Endothelial cell of umbilical vein (primary cell): ENCODE measurements around the gene FREM1. TPM values are rescaled to one million over a fixed set of nuclear protein-coding genes. Genes with fewer than 3 reads are reported as not detected.

Source experiments
- BruUV-seq: library from RNA; stranded (reverse); fragments of 400-500 nt; replicated peaks from 2 replicates; lab custom pipeline; 2021; lab: Mats Ljungman, UMichigan
- CTCF ChIA-PET: fragments of 300-600, 350-600 bp; sonication (Branson Sonifier 250); formaldehyde crosslinking; loops from one replicate; lab custom pipeline; 2021; ENCODE audit warnings: antibody characterized with exemption, inconsistent platforms; lab: Charles Lee
- POLR2A ChIA-PET: fragments of 300-600, 350-600 bp; sonication (Branson Sonifier 250); formaldehyde crosslinking; loops from one replicate; lab custom pipeline; 2021; ENCODE audit warnings: antibody characterized with exemption, inconsistent platforms; lab: Charles Lee
- DNase-seq: peaks from one replicate; pipeline ENCODE4 v3.0.0-alpha.2; 2011; ENCODE audit warnings: low read depth, low spot score
- FAIRE-seq: peaks from 2 replicates; lab custom pipeline; 2011; peaks lifted over from hg19 to GRCh38; lab: Jason Lieb, UNC
- H2AFZ ChIP-seq: 2 replicates; pipeline ENCODE4 v1.6.0; 2012; ENCODE audit warnings: low read depth, low read length, control low read depth, inconsistent platforms
- H3K27ac ChIP-seq: 2 replicates; pipeline ENCODE4 v1.5.1; 2011; ENCODE audit warnings: low read depth, mild to moderate bottlenecking, control low read depth, low read length, moderate library complexity; ENCODE audit not compliant: insufficient read depth
- H3K27me3 ChIP-seq, 2 experiments: 2 replicates each; pipeline versions ENCODE4 v1.6.0 to v1.6.1; 2011; ENCODE audit warnings: low read length in 2 of 2, mixed read lengths in 1 of 2; ENCODE audit not compliant: control insufficient read depth in 2 of 2, insufficient read depth in 2 of 2
- H3K36me3 ChIP-seq, 2 experiments: 2 replicates in 1 of 2; 3 replicates in 1 of 2; pipeline ENCODE4 v1.5.1; 2011; ENCODE audit warnings: low read length in 2 of 2, mild to moderate bottlenecking in 1 of 2, moderate library complexity in 1 of 2; ENCODE audit not compliant: control insufficient read depth in 2 of 2, insufficient read depth in 2 of 2; ENCODE audit errors: extremely low read depth in 1 of 2
- H3K4me1 ChIP-seq: 3 replicates; pipeline ENCODE4 v1.5.1; 2011; ENCODE audit warnings: mild to moderate bottlenecking, low read length; ENCODE audit not compliant: control insufficient read depth, insufficient read depth; ENCODE audit errors: extremely low read depth
- H3K4me2 ChIP-seq: 2 replicates; pipeline ENCODE4 v1.6.1; 2011; ENCODE audit warnings: low read length, control low read depth, mixed read lengths; ENCODE audit not compliant: insufficient read depth
- H3K4me3 ChIP-seq, 3 experiments: fragments of 200-600 bp in 1 of 3; sonication (generic), shearing (Covaris generic) in 1 of 3; replicated peaks in 1 of 3; 2 replicates each; pipeline ENCODE4 v1.5.1; 2011 to 2016; ENCODE audit warnings: control low read depth in 3 of 3, low read length in 3 of 3, mild to moderate bottlenecking in 2 of 3, inconsistent platforms in 1 of 3, low read depth in 1 of 3, moderate library complexity in 1 of 3; ENCODE audit not compliant: insufficient read depth in 1 of 3
- H3K79me2 ChIP-seq: 2 replicates; pipeline ENCODE4 v1.6.0; 2012; ENCODE audit warnings: low read length, inconsistent platforms; ENCODE audit not compliant: control insufficient read depth, insufficient read depth
- H3K9ac ChIP-seq: replicated peaks from 2 replicates; pipeline ENCODE3; 2011; ENCODE audit warnings: low read length, control low read depth; ENCODE audit not compliant: insufficient read depth; ENCODE audit errors: extremely low read depth
- H3K9me1 ChIP-seq: replicated peaks from 3 replicates; pipeline ENCODE4 v1.6.0; 2011; ENCODE audit warnings: mild to moderate bottlenecking, low read length; ENCODE audit not compliant: control insufficient read depth, insufficient read depth; ENCODE audit errors: extremely low read depth
- H3K9me3 ChIP-seq: replicated peaks from 2 replicates; pipeline ENCODE4 v1.5.1; 2012; ENCODE audit warnings: low read length, inconsistent platforms; ENCODE audit not compliant: control insufficient read depth, insufficient read depth
- H4K20me1 ChIP-seq: replicated peaks from 2 replicates; pipeline ENCODE3; 2011; ENCODE audit warnings: mild to moderate bottlenecking, low read length; ENCODE audit not compliant: control insufficient read depth, insufficient read depth; ENCODE audit errors: extremely low read depth
- EZH2 ChIP-seq: IDR thresholded peaks from 2 replicates; pipeline ENCODE4 v1.6.1; 2012; ENCODE audit warnings: borderline replicate concordance, low read depth, mild to moderate bottlenecking, moderate library complexity, low read length, inconsistent platforms; ENCODE audit not compliant: severe bottlenecking
- FOS ChIP-seq: IDR thresholded peaks from 2 replicates; pipeline ENCODE4 v1.6.1; 2011; ENCODE audit warnings: mild to moderate bottlenecking, low read length, moderate library complexity, borderline replicate concordance; ENCODE audit not compliant: insufficient read depth
- GATA2 ChIP-seq: IDR thresholded peaks from 2 replicates; pipeline ENCODE4 v1.7.0; 2011; ENCODE audit warnings: low read depth, mild to moderate bottlenecking, moderate library complexity, mixed read lengths, low read length; ENCODE audit not compliant: insufficient read length, insufficient read depth
- JUN ChIP-seq: IDR thresholded peaks from 2 replicates; pipeline ENCODE4 v1.6.1; 2011; ENCODE audit warnings: borderline replicate concordance, low read depth; ENCODE audit not compliant: insufficient read length, insufficient read depth
- MAX ChIP-seq: IDR thresholded peaks from 2 replicates; pipeline ENCODE4 v1.6.1; 2011; ENCODE audit not compliant: insufficient read depth, insufficient read length
- MYC ChIP-seq: IDR thresholded peaks from one replicate; pipeline ENCODE4 v1.6.1; 2011; ENCODE audit warnings: mild to moderate bottlenecking, low read depth, low read length
- POLR2A ChIP-seq: IDR thresholded peaks from 2 replicates; pipeline ENCODE4 v1.6.1; 2012; ENCODE audit warnings: low read depth, mild to moderate bottlenecking, control low read depth, low read length
- POLR2AphosphoS5 ChIP-seq: IDR thresholded peaks from 2 replicates; pipeline ENCODE4 v1.6.1; 2012; ENCODE audit warnings: low read depth, mild to moderate bottlenecking, control low read depth, low read length, moderate library complexity; ENCODE audit not compliant: insufficient read depth
- dilution Hi-C: fragments of 300-500 bp; cut with MboI; formaldehyde crosslinking; loops from one replicate; pipeline ENCODE4 v1.15.0; 2019; ENCODE audit warnings: low sequenced_read_pairs; ENCODE audit not compliant: extremely low pct_ligation_motif_present
- intact Hi-C: fragments of 100-400 bp; cut with micrococcal nuclease; formaldehyde crosslinking; loops from one replicate; pipeline ENCODE4 v1.10.0; 2022
- polyA plus RNA-seq, 4 experiments: library from polyadenylated mRNA; depleted of rRNA in 3 of 4; stranded (reverse) in 3 of 4; unstranded in 1 of 4; fragments of >200 nt; gene quantifications; 2 replicates each; pipeline versions ENCODE4 v1.2.1 to v1.2.3, GENCODE V29; 2011 to 2012; ENCODE audit warnings: missing spikeins in 1 of 4
- total RNA-seq: library from RNA; stranded (reverse); gene quantifications from 2 replicates; pipeline ENCODE4 v1.2.3, GENCODE V29; 2021
- TF ChIP-seq, protein P1 (sequence below), 2 donors: IDR thresholded peaks; 1 replicate in 1 of 2; 2 replicates in 1 of 2; pipeline ENCODE4 v1.5.1; 2011; ENCODE audit warnings: low read length in 2 of 2, mild to moderate bottlenecking in 2 of 2, moderate library complexity in 2 of 2, control low read depth in 1 of 2, inconsistent platforms in 1 of 2, low read depth in 1 of 2; ENCODE audit not compliant: insufficient read depth in 1 of 2; ENCODE audit errors: extremely low read depth in 1 of 2

Gene FREM1
- total and polyA plus RNA-seq, 2 donors (not counting 3 experiments of a cell fraction or from before 2014, with no cell fraction given) = 0.10 to 0.29 TPM

GRCh38 chr9:14882090-14882489 is 28.1 kb downstream of the FREM1 start:
- FAIRE-seq (no peak), DNase-seq (no peak)
- no peak overlapping the region for H3K27ac ChIP-seq
- H3K79me2 ChIP-seq = no peaks in the 10 kb centered on the region
- peaks cover 0 to 2% of the 10 kb centered on the region in 2 experiments for H3K27me3 ChIP-seq
- no peaks in the 10 kb centered on the region for H3K4me1 ChIP-seq
- H2AFZ ChIP-seq = no peak overlapping the region
- no peak overlapping the region for H3K4me2 ChIP-seq
- H4K20me1 ChIP-seq = no peaks in the 10 kb centered on the region
- no peaks in the 10 kb centered on the region for H3K36me3 ChIP-seq
- no peaks in the 10 kb centered on the region for H3K9me3 ChIP-seq
- ChIA-PET POLR2A (no interaction called here), CTCF (interaction anchor here (0.7 kb wide), 1 partner anchor 266 kb away, joined by 3 read pairs; no protein-coding TSS in a partner anchor)
- no peak overlapping the region for H3K4me3 ChIP-seq
- BruUV-seq = no TSS peak
- H3K9ac ChIP-seq = no peak overlapping the region
- TF ChIP-seq POLR2A (no peak), GATA2 (no peak), JUN (no peak), POLR2AphosphoS5 (no peak), FOS (no peak)
- dilution Hi-C loops = no loop called here
- no peaks in the 10 kb centered on the region for H3K9me1 ChIP-seq
- intact Hi-C loops = no loop called here

DNA sequence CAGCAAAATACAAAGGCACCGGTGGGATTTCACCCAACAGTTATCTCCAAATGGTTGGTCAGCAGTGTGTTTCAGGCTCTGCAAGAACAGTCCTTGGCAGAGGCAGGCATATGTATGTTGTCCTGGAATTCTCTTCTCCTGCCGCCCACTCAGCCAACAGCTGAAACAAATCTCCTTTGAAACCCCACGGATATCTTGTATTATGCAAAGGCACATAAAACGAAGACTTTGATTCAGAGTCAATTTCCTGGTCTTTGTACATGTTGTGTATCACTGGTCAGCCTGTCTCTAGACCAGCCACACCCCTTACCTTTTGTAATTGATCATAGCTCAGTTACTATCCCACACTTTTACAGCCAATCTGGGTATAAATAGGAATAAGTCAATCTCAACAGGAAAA is 29.2 kb downstream of the FREM1 start:
- peaks cover 0 to 2% of the 10 kb centered on the region in 2 experiments for H3K27me3 ChIP-seq
- H3K9me3 ChIP-seq = no peaks in the 10 kb centered on the region
- no peak overlapping the region for H2AFZ ChIP-seq
- no peak overlapping the region for H3K27ac ChIP-seq
- POLR2A ChIA-PET = no interaction called here
- H3K9ac ChIP-seq = no peak overlapping the region
- no peaks in the 10 kb centered on the region for H3K9me1 ChIP-seq
- CTCF ChIA-PET = no interaction called here
- TF ChIP-seq JUN (no peak), POLR2A (no peak), FOS (no peak), GATA2 (no peak), MAX (no peak), MYC (no peak), POLR2AphosphoS5 (no peak), EZH2 (no peak)
- TF ChIP-seq, protein P1, sequence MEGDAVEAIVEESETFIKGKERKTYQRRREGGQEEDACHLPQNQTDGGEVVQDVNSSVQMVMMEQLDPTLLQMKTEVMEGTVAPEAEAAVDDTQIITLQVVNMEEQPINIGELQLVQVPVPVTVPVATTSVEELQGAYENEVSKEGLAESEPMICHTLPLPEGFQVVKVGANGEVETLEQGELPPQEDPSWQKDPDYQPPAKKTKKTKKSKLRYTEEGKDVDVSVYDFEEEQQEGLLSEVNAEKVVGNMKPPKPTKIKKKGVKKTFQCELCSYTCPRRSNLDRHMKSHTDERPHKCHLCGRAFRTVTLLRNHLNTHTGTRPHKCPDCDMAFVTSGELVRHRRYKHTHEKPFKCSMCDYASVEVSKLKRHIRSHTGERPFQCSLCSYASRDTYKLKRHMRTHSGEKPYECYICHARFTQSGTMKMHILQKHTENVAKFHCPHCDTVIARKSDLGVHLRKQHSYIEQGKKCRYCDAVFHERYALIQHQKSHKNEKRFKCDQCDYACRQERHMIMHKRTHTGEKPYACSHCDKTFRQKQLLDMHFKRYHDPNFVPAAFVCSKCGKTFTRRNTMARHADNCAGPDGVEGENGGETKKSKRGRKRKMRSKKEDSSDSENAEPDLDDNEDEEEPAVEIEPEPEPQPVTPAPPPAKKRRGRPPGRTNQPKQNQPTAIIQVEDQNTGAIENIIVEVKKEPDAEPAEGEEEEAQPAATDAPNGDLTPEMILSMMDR (IDR thresholded peaks at IDR 0.05; ENCODE audit: extremely low read depth in 1 of 2, insufficient read depth in 1 of 2, low read depth in 1 of 2, low read length in 2 of 2) = no peak
- no peak overlapping the region for H3K4me3 ChIP-seq
- H4K20me1 ChIP-seq = no peaks in the 10 kb centered on the region
- FAIRE-seq (no peak), DNase-seq (no peak)
- H3K36me3 ChIP-seq = no peaks in the 10 kb centered on the region
- no peaks in the 10 kb centered on the region for H3K4me1 ChIP-seq
- no peak overlapping the region for H3K4me2 ChIP-seq
- dilution Hi-C loops (no loop called here), intact Hi-C loops (no loop called here)
- BruUV-seq = no TSS peak
- H3K79me2 ChIP-seq = no peaks in the 10 kb centered on the region
